ENCODE data around the gene KIR2DL1.
"Not testable (repeated sequence)": the region's sequence is repeated elsewhere in the genome, so short reads cannot be mapped to it uniquely, and the experiment has no call there.

The KIR2DL1 gene

DNA sequence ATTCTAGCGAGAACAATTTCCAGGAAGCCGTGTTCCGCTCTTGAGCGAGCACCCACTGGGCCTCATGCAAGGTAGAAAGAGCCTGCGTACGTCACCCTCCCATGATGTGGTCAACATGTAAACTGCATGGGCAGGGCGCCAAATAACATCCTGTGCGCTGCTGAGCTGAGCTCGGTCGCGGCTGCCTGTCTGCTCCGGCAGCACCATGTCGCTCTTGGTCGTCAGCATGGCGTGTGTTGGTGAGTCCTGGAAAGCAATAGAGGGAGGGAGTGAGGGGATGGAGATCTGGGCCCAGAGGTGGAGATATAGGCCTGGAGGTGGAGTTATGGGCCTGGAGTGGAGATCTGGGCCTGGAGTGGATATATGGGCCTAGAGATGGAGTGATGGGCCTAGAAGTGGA lies at the start of gene KIR2DL1:
Gene KIR2DL1, plus strand, starts transcription at position 148 of the 400 bp plus-strand sequence. Its CDS starts 58 bp downstream, at position 206.
- not testable (repeated sequence) for H3K4me1 Mint-ChIP-seq (ENCODE audit: low read depth); H3K36me3 Mint-ChIP-seq (ENCODE audit: low read depth); H3K4me3 Mint-ChIP-seq; DNase-seq (ENCODE audit: low spot score); H3K27ac Mint-ChIP-seq; H3K9me3 Mint-ChIP-seq; H3K27me3 Mint-ChIP-seq (ENCODE audit: low read depth)

DNA sequence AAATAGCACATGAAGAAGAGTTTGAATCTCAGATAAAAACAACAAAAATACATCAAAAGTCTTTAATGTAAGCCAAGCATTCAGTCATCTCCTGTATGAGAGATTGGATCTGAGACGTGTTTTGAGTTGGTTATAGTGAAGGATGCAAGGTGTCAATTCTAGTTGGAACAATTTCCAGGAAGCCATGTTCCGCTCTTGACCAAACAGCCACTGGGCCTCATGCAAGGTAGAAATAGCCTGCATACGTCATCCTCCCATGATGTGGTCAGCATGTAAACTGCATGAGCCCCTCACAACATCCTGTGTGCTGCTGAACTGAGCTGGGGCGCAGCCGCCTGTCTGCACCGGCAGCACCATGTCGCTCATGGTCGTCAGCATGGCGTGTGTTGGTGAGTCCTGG lies 45.5 kb upstream of the KIR2DL1 start, which contains the start of gene KIR3DL3:
Gene KIR3DL3, plus strand, starts transcription at position 301 of the 400 bp plus-strand sequence. Its CDS starts 55 bp downstream, at position 356.
- no peak within 1 kb of the TSS for H3K27ac Mint-ChIP-seq
- H3K9me3 Mint-ChIP-seq, result peaks cover 8% of the 10 kb centered on the region
- H3K4me1 Mint-ChIP-seq (ENCODE audit: low read depth), result no peaks in the 10 kb centered on the region
- no peak for DNase-seq (ENCODE audit: low spot score)
- no peaks in the 10 kb centered on the region for H3K27me3 Mint-ChIP-seq (ENCODE audit: low read depth)
- no peak within 1 kb of the TSS for H3K4me3 Mint-ChIP-seq
- H3K36me3 Mint-ChIP-seq (ENCODE audit: low read depth), result no peaks in the 10 kb centered on the region

GRCh38 chr19:54724644-54725043 lies 44.9 kb upstream of the KIR2DL1 start:
- H3K27me3 Mint-ChIP-seq (ENCODE audit: low read depth), result no peaks in the 10 kb centered on the region
- DNase-seq (ENCODE audit: low spot score), result no peak
- no peaks in the 10 kb centered on the region for H3K36me3 Mint-ChIP-seq (ENCODE audit: low read depth)
- H3K9me3 Mint-ChIP-seq, result peaks cover 8% of the 10 kb centered on the region
- no peak overlapping the region for H3K4me3 Mint-ChIP-seq
- H3K4me1 Mint-ChIP-seq (ENCODE audit: low read depth), result no peaks in the 10 kb centered on the region
- no peak overlapping the region for H3K27ac Mint-ChIP-seq

GRCh38 chr19:54725321-54725720 lies 44.3 kb upstream of the KIR2DL1 start:
- H3K27ac Mint-ChIP-seq, result no peak overlapping the region
- no peaks in the 10 kb centered on the region for H3K27me3 Mint-ChIP-seq (ENCODE audit: low read depth)
- no peak for DNase-seq (ENCODE audit: low spot score)
- H3K4me1 Mint-ChIP-seq (ENCODE audit: low read depth), result no peaks in the 10 kb centered on the region
- H3K36me3 Mint-ChIP-seq (ENCODE audit: low read depth), result no peaks in the 10 kb centered on the region
- H3K4me3 Mint-ChIP-seq, result no peak overlapping the region
- peaks cover 8% of the 10 kb centered on the region for H3K9me3 Mint-ChIP-seq

DNA sequence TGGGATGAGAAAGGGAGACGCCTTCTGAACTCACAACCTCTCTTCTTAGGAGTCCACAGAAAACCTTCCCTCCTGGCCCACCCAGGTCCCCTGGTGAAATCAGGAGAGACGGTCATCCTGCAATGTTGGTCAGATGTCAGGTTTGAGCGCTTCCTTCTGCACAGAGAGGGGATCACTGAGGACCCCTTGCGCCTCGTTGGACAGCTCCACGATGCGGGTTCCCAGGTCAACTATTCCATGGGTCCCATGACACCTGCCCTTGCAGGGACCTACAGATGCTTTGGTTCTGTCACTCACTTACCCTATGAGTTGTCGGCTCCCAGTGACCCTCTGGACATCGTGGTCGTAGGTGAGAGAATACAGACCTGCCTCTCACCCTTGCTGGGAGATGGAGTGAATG lies 42.0 kb upstream of the KIR2DL1 start:
- H3K9me3 Mint-ChIP-seq, result peaks cover 6% of the 10 kb centered on the region
- H3K36me3 Mint-ChIP-seq (ENCODE audit: low read depth), result no peaks in the 10 kb centered on the region
- H3K27me3 Mint-ChIP-seq (ENCODE audit: low read depth), result no peaks in the 10 kb centered on the region
- no peak overlapping the region for H3K27ac Mint-ChIP-seq
- no peaks in the 10 kb centered on the region for H3K4me1 Mint-ChIP-seq (ENCODE audit: low read depth)
- no peak overlapping the region for H3K4me3 Mint-ChIP-seq
- no peak for DNase-seq (ENCODE audit: low spot score)

- H3K27me3 Mint-ChIP-seq (ENCODE audit: low read depth), result no peaks in the 10 kb centered on the region
- no peak overlapping the region for H3K27ac Mint-ChIP-seq
- H3K9me3 Mint-ChIP-seq, result peaks cover 7% of the 10 kb centered on the region
- H3K4me3 Mint-ChIP-seq, result no peak overlapping the region
- H3K4me1 Mint-ChIP-seq (ENCODE audit: low read depth), result no peaks in the 10 kb centered on the region
- no peaks in the 10 kb centered on the region for H3K36me3 Mint-ChIP-seq (ENCODE audit: low read depth)
- DNase-seq (ENCODE audit: low spot score), result no peak
These were observed 41.4 kb upstream of the KIR2DL1 start for GRCh38 chr19:54728167-54728566.

DNA sequence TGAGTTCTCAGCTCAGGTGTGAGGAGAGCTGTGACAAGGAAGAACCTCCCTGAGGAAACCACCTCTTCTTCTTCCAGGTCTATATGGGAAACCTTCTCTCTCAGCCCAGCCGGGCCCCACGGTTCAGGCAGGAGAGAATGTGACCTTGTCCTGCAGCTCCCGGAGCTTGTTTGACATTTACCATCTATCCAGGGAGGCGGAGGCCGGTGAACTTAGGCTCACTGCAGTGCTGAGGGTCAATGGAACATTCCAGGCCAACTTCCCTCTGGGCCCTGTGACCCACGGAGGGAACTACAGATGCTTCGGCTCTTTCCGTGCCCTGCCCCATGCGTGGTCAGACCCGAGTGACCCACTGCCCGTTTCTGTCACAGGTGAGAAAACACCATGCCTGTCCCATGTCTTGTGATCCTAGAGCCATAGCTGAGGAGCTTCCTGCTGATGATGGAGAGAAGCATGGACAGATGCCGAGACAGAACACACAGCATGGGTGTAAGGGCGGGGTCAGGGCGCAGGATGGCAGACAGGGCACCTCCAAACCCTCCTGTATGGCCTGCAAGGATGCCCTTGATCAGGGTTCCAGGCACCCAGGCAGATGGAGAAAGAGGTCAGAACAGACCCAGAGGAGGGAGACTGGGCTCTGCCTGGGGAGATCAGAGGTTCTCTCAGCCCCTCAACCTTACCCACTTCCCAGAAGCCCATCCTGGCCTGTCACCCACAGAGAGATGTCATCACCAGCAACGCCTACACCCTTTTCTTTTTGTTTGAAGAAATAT lies 40.0 kb upstream of the KIR2DL1 start:
- no peak for DNase-seq (ENCODE audit: low spot score)
- Mint-ChIP-seq H3K9me3 (peaks cover 6% of the 10 kb centered on the region), H3K4me1 (ENCODE audit: low read depth) (no peaks in the 10 kb centered on the region), H3K4me3 (no peak overlapping the region), H3K36me3 (ENCODE audit: low read depth) (no peaks in the 10 kb centered on the region), H3K27me3 (ENCODE audit: low read depth) (no peaks in the 10 kb centered on the region), H3K27ac (no peak overlapping the region)

DNA sequence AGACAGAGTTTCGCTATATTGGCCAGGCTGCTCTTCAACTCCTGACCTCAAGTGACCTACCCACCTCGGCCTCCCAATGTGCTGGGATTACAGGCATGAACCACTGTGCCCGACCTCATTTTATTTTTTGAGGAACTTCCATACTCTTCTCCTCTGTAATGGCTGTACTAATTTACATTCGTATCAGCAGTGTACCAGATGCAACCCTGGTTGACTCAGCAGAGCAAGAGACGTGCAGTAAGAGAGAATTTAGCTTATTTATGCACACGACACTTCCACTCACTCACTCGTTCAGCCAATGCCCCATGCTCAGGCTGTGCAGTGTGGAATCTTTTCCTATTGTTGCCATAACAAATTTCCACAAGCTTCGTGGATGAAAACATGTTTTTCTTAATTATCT lies 38.4 kb upstream of the KIR2DL1 start:
- Mint-ChIP-seq H3K27ac (no peak overlapping the region), H3K9me3 (peaks cover 3% of the 10 kb centered on the region), H3K36me3 (ENCODE audit: low read depth) (no peaks in the 10 kb centered on the region), H3K4me1 (ENCODE audit: low read depth) (no peaks in the 10 kb centered on the region), H3K4me3 (no peak overlapping the region), H3K27me3 (ENCODE audit: low read depth) (no peaks in the 10 kb centered on the region)
- DNase-seq (ENCODE audit: low spot score), result no peak

DNA sequence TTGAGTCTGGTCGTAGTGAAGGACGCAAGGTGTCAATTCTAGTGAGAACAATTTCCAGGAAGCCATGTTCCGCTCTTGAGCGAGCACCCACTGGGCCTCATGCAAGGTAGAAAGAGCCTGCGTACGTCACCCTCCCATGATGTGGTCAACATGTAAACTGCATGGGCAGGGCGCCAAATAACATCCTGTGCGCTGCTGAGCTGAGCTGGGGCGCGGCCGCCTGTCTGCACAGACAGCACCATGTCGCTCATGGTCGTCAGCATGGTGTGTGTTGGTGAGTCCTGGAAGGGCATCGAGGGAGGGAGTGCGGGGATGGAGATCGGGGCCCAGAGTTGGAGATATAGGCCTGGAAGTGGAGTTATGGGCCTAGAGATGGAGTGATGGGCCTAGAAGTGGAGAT lies 31.3 kb upstream of the KIR2DL1 start, which contains the start of gene KIR2DL3:
Gene KIR2DL3, plus strand, starts transcription at position 208 of the 400 bp plus-strand sequence. Its CDS starts 33 bp downstream, at position 241.
- H3K4me1 Mint-ChIP-seq (ENCODE audit: low read depth); H3K27ac Mint-ChIP-seq; H3K36me3 Mint-ChIP-seq (ENCODE audit: low read depth); H3K27me3 Mint-ChIP-seq (ENCODE audit: low read depth); DNase-seq (ENCODE audit: low spot score); H3K9me3 Mint-ChIP-seq; H3K4me3 Mint-ChIP-seq: not testable (repeated sequence)

DNA sequence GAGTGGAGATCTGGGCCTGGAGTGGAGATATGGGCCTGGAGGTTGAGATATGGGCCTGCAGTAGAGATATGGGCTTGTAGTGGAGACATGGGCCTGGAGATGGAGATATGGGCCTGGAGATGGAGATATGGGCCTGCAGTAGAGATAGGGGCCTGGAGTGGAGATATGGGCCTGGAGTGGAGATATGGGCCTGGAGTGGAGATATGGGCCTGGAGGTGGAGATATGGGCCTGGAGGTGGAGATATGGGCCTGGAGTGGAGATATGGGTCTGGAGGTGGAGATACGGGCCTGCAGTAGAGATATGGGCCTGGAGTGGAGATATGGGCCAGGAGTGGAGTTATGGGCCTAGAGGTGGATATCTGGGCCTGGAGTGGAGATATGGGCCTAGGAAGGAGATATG lies 30.9 kb upstream of the KIR2DL1 start:
- H3K27ac Mint-ChIP-seq, result no peak overlapping the region
- H3K36me3 Mint-ChIP-seq (ENCODE audit: low read depth), result no peaks in the 10 kb centered on the region
- no peaks in the 10 kb centered on the region for H3K4me1 Mint-ChIP-seq (ENCODE audit: low read depth)
- no peak for DNase-seq (ENCODE audit: low spot score)
- no peaks in the 10 kb centered on the region for H3K27me3 Mint-ChIP-seq (ENCODE audit: low read depth)
- no peak overlapping the region for H3K4me3 Mint-ChIP-seq
- H3K9me3 Mint-ChIP-seq, result no peaks in the 10 kb centered on the region

- H3K27ac Mint-ChIP-seq, result no peak overlapping the region
- H3K9me3 Mint-ChIP-seq, result no peaks in the 10 kb centered on the region
- H3K27me3 Mint-ChIP-seq (ENCODE audit: low read depth), result no peaks in the 10 kb centered on the region
- H3K36me3 Mint-ChIP-seq (ENCODE audit: low read depth), result no peaks in the 10 kb centered on the region
- H3K4me1 Mint-ChIP-seq (ENCODE audit: low read depth), result no peaks in the 10 kb centered on the region
- DNase-seq (ENCODE audit: low spot score), result no peak
- no peak overlapping the region for H3K4me3 Mint-ChIP-seq
These were observed 29.8 kb upstream of the KIR2DL1 start for GRCh38 chr19:54739587-54740497.

DNA sequence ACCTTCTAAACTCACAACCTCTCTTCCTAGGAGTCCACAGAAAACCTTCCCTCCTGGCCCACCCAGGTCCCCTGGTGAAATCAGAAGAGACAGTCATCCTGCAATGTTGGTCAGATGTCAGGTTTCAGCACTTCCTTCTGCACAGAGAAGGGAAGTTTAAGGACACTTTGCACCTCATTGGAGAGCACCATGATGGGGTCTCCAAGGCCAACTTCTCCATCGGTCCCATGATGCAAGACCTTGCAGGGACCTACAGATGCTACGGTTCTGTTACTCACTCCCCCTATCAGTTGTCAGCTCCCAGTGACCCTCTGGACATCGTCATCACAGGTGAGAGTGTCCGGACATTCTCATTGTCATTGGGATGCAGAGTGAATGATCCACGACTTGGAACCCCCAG lies 27.6 kb upstream of the KIR2DL1 start:
- H3K27me3 Mint-ChIP-seq (ENCODE audit: low read depth); H3K36me3 Mint-ChIP-seq (ENCODE audit: low read depth); DNase-seq (ENCODE audit: low spot score); H3K9me3 Mint-ChIP-seq; H3K4me1 Mint-ChIP-seq (ENCODE audit: low read depth); H3K27ac Mint-ChIP-seq; H3K4me3 Mint-ChIP-seq: not testable (repeated sequence)

DNA sequence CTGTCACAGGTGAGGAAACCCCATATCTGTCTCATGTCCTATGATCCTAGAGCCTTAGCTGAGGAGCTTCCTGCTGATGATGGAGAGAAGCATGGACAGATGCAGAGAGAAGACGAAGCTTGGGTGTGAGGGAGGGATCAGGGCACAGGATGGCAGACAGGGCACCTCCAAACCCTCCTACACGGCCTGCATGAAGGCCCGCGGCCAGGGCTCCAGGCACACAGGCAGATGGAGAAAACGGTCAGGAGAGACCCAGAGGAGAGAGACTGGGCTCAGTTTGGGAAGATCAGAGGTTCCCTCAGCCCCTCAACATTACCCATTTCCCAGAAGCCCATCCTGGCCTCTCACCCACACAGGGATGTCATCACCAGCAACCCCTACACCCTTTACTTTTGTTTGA lies 25.5 kb upstream of the KIR2DL1 start:
- not testable (repeated sequence) for H3K9me3 Mint-ChIP-seq; H3K27me3 Mint-ChIP-seq (ENCODE audit: low read depth); H3K27ac Mint-ChIP-seq; DNase-seq (ENCODE audit: low spot score); H3K4me3 Mint-ChIP-seq; H3K4me1 Mint-ChIP-seq (ENCODE audit: low read depth); H3K36me3 Mint-ChIP-seq (ENCODE audit: low read depth)

- not testable (repeated sequence) for DNase-seq (ENCODE audit: low spot score); H3K27ac Mint-ChIP-seq; H3K4me3 Mint-ChIP-seq; H3K9me3 Mint-ChIP-seq; H3K4me1 Mint-ChIP-seq (ENCODE audit: low read depth); H3K27me3 Mint-ChIP-seq (ENCODE audit: low read depth); H3K36me3 Mint-ChIP-seq (ENCODE audit: low read depth)
These were observed 21.8 kb upstream of the KIR2DL1 start for GRCh38 chr19:54747614-54748322.
